ENCODE data around the gene B3GNT2.

Gene B3GNT2

GRCh38 chr2:62201307-62201706, 5.4 kb downstream of the B3GNT2 start:
- no peak for ATAC-seq
- no peak for TF ChIP-seq ZNF8 (CRISPR knock-in tag; IDR thresholded peaks at IDR 0.05)
- no peak for TF ChIP-seq ZFP30 (CRISPR knock-in tag; IDR thresholded peaks at IDR 0.05)
- TF ChIP-seq, protein P1, sequence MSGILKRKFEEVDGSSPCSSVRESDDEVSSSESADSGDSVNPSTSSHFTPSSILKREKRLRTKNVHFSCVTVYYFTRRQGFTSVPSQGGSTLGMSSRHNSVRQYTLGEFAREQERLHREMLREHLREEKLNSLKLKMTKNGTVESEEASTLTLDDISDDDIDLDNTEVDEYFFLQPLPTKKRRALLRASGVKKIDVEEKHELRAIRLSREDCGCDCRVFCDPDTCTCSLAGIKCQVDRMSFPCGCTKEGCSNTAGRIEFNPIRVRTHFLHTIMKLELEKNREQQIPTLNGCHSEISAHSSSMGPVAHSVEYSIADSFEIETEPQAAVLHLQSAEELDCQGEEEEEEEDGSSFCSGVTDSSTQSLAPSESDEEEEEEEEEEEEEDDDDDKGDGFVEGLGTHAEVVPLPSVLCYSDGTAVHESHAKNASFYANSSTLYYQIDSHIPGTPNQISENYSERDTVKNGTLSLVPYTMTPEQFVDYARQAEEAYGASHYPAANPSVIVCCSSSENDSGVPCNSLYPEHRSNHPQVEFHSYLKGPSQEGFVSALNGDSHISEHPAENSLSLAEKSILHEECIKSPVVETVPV (CRISPR knock-in tag; IDR thresholded peaks at IDR 0.05) = no peak

DNA sequence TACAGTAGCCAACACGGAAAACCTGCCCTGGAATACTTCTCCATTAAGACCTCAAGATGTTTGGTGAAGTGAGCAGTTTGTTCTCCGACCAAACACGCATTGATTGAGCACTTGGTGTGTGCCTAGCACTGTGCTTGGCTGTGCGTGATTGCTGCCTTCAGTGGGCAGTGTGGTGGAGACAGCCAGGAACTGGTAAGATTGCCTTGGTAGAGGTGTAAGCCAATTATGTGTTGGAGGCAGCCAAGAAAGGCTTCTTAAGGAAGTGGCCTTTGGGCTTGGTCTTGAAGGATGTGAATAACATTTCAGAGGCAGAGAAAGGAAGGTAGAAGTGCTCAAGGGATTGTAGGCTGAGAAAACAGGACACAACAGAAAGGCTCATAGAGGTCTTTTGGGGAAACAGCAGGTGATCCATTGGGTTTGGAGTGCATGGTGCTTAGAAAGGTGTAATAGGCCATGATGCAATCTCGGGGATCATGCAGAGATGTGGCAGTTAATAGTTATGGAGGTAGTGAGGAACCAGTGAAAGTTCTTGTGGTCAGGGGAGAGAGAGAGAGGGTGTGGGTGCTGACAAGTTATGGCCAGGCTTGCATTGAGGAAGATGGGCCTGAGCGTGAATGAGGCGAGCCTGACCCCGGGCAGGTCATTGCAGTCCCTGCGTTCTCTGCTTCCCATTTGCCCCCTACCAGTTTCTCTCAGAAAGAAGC, 6.3 kb downstream of the B3GNT2 start:
- TF ChIP-seq ZNF8 (CRISPR knock-in tag; IDR thresholded peaks at IDR 0.05) (no peak), PATZ1 (CRISPR knock-in tag; IDR thresholded peaks at IDR 0.05; ENCODE audit: borderline replicate concordance) (no peak), TCF4 (CRISPR knock-in tag; IDR thresholded peaks at IDR 0.05; ENCODE audit: borderline replicate concordance) (no peak), ARNTL (CRISPR knock-in tag; IDR thresholded peaks at IDR 0.05; ENCODE audit: borderline replicate concordance, low read depth) (no peak), BACH2 (CRISPR knock-in tag; IDR thresholded peaks at IDR 0.05; ENCODE audit: borderline replicate concordance) (no peak), RARB (CRISPR knock-in tag; IDR thresholded peaks at IDR 0.05) (no peak), ZFP30 (CRISPR knock-in tag; IDR thresholded peaks at IDR 0.05) (no peak), ZFP3 (CRISPR knock-in tag; IDR thresholded peaks at IDR 0.05) (no peak), ZNF70 (CRISPR knock-in tag; IDR thresholded peaks at IDR 0.05) (no peak), CSDC2 (CRISPR knock-in tag; IDR thresholded peaks at IDR 0.05) (no peak), OSR1 (CRISPR knock-in tag; IDR thresholded peaks at IDR 0.05) (no peak), ESRRG (CRISPR knock-in tag; IDR thresholded peaks at IDR 0.05) (no peak)
- TF ChIP-seq, protein P2, sequence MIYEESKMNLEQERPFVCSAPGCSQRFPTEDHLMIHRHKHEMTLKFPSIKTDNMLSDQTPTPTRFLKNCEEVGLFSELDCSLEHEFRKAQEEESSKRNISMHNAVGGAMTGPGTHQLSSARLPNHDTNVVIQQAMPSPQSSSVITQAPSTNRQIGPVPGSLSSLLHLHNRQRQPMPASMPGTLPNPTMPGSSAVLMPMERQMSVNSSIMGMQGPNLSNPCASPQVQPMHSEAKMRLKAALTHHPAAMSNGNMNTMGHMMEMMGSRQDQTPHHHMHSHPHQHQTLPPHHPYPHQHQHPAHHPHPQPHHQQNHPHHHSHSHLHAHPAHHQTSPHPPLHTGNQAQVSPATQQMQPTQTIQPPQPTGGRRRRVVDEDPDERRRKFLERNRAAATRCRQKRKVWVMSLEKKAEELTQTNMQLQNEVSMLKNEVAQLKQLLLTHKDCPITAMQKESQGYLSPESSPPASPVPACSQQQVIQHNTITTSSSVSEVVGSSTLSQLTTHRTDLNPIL (CRISPR knock-in tag; IDR thresholded peaks at IDR 0.05; ENCODE audit: low read depth) = no peak
- TF ChIP-seq, protein P3, sequence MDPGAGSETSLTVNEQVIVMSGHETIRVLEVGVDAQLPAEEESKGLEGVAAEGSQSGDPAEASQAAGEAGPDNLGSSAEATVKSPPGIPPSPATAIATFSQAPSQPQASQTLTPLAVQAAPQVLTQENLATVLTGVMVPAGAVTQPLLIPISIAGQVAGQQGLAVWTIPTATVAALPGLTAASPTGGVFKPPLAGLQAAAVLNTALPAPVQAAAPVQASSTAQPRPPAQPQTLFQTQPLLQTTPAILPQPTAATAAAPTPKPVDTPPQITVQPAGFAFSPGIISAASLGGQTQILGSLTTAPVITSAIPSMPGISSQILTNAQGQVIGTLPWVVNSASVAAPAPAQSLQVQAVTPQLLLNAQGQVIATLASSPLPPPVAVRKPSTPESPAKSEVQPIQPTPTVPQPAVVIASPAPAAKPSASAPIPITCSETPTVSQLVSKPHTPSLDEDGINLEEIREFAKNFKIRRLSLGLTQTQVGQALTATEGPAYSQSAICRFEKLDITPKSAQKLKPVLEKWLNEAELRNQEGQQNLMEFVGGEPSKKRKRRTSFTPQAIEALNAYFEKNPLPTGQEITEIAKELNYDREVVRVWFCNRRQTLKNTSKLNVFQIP (CRISPR knock-in tag; IDR thresholded peaks at IDR 0.05; ENCODE audit: borderline replicate concordance, low read depth) = no peak
- ATAC-seq = no peak

DNA sequence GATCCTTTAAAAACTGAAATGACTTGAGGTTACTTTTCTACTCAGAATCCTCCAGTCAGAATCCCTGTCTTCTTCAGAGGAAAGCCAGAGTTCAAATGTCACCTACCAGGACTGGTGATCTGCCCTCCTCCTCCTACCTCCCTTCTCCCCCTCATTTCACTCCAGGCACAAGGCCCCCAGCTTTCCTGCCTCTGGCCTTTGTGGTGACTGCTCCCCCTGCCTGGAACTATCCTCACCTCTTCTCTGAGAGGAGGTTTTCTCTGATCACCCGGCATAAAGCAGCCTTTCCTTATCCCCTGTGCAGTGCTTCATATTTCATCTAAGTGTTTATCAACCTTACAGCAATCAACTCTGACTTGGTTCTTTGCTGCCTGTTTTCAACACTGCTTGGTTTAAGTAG, 6.8 kb downstream of the B3GNT2 start:
- no peak for TF ChIP-seq RARB (CRISPR knock-in tag; IDR thresholded peaks at IDR 0.05)
- TF ChIP-seq TCF4 (CRISPR knock-in tag; IDR thresholded peaks at IDR 0.05; ENCODE audit: borderline replicate concordance) = no peak
- no peak for TF ChIP-seq TOX (CRISPR knock-in tag; IDR thresholded peaks at IDR 0.05; ENCODE audit: borderline replicate concordance)
- TF ChIP-seq, protein P2 (CRISPR knock-in tag; IDR thresholded peaks at IDR 0.05; ENCODE audit: low read depth) = no peak
- TF ChIP-seq ISL1 (CRISPR knock-in tag; IDR thresholded peaks at IDR 0.05) = no peak
- TF ChIP-seq ZNF70 (CRISPR knock-in tag; IDR thresholded peaks at IDR 0.05) = no peak
- no peak for TF ChIP-seq ESRRG (CRISPR knock-in tag; IDR thresholded peaks at IDR 0.05)
- TF ChIP-seq ZFP30 (CRISPR knock-in tag; IDR thresholded peaks at IDR 0.05) = no peak
- no peak for TF ChIP-seq PATZ1 (CRISPR knock-in tag; IDR thresholded peaks at IDR 0.05; ENCODE audit: borderline replicate concordance)
- TF ChIP-seq GLIS3 (CRISPR knock-in tag; IDR thresholded peaks at IDR 0.05) = no peak
- no peak for TF ChIP-seq CSDC2 (CRISPR knock-in tag; IDR thresholded peaks at IDR 0.05)
- TF ChIP-seq, protein P3 (CRISPR knock-in tag; IDR thresholded peaks at IDR 0.05; ENCODE audit: borderline replicate concordance, low read depth) = no peak
- no peak for TF ChIP-seq PPARA (CRISPR knock-in tag; IDR thresholded peaks at IDR 0.05; ENCODE audit: borderline replicate concordance)
- no peak for TF ChIP-seq ZFP3 (CRISPR knock-in tag; IDR thresholded peaks at IDR 0.05)
- no peak for TF ChIP-seq ARNTL (CRISPR knock-in tag; IDR thresholded peaks at IDR 0.05; ENCODE audit: borderline replicate concordance, low read depth)
- TF ChIP-seq ZC3H10 (CRISPR knock-in tag; IDR thresholded peaks at IDR 0.05) = no peak
- TF ChIP-seq ZNF565 (CRISPR knock-in tag; conservative IDR thresholded peaks at IDR 0.05; ENCODE audit: low read depth) = no peak
- TF ChIP-seq ZNF8 (CRISPR knock-in tag; IDR thresholded peaks at IDR 0.05) = no peak
- ATAC-seq = no peak

Data from SK-N-SH treated with all-trans-retinoic acid at 6 μM for 48 hours (cell line).